Adrenal gland (tissue), 12 donors: ENCODE measurements around the gene TSPYL1. TPM values are rescaled to one million over a fixed set of nuclear protein-coding genes. Genes with fewer than 3 reads are reported as not detected.
A peak's percentile ranks its signal among the peaks of the same experiment; 100 is the strongest.

Experiments used
- DNase-seq, 7 donors: peaks; one replicate each; pipeline ENCODE4 v3.0.0-alpha.2; 2019 to 2020
- H3K27ac ChIP-seq, 5 donors: fragments of 200-600 bp; sonication (generic) in 4 of 5; 1 replicate in 3 of 5; 2 replicates in 2 of 5; pipeline versions ENCODE4 v1.5.1 to v1.8.0; 2016 to 2020; ENCODE audit warnings: mild to moderate bottlenecking in 1 of 5
- H3K27me3 ChIP-seq: fragments of 200-600 bp; 2 replicates; pipeline ENCODE4 v1.8.0; 2021
- H3K36me3 ChIP-seq, 2 donors: fragments of 200-600 bp; replicated peaks in 1 of 2; 1 replicate in 1 of 2; 2 replicates in 1 of 2; pipeline versions ENCODE4 v1.5.1 to v1.8.0; 2018 to 2022
- H3K4me1 ChIP-seq, 2 donors: fragments of 200-600 bp; replicated peaks in 1 of 2; 1 replicate in 1 of 2; 2 replicates in 1 of 2; pipeline versions ENCODE4 v1.5.1 to v1.8.0; 2018 to 2021
- H3K4me3 ChIP-seq, 4 donors: fragments of 200-600 bp; sonication (generic) in 3 of 4; one replicate each; pipeline ENCODE4 v1.5.1; 2016 to 2018
- H3K9me3 ChIP-seq, 3 donors: fragments of 200-600 bp; sonication (generic) in 1 of 3; replicated peaks in 1 of 3; 1 replicate in 2 of 3; 2 replicates in 1 of 3; pipeline versions ENCODE4 v1.5.1 to v1.8.0; 2016 to 2021
- CTCF ChIP-seq, 6 experiments: fragments of 450-650 bp in 4 of 6; fragments of 200-600 bp in 2 of 6; sonication (generic) in 1 of 6; IDR thresholded peaks; 1 replicate in 5 of 6; 2 replicates in 1 of 6; pipeline versions ENCODE4 v1.5.1 to v1.8.0; 2016 to 2021; ENCODE audit warnings: antibody characterized with exemption in 6 of 6, mild to moderate bottlenecking in 2 of 6, moderate library complexity in 1 of 6
- POLR2A ChIP-seq, 2 donors: fragments of 450-650 bp; IDR thresholded peaks; one replicate each; pipeline ENCODE4 v1.6.1; 2017; ENCODE audit warnings: antibody characterized with exemption in 2 of 2, mild to moderate bottlenecking in 2 of 2, moderate library complexity in 1 of 2
- WGBS, 4 donors: extraction: QIAGEN DNeasy Blood & Tissue Kit in 2 of 4; methylation state at CpG; one replicate each; pipeline versions ENCODE4 v1.1.5 to v1.1.7; 2013 to 2017; 5-methylcytosine and 5-hydroxymethylcytosine counted together
- intact Hi-C, 2 donors: fragments of 100-400 bp; cut with DNase I; formaldehyde crosslinking; loops; one replicate each; pipeline versions ENCODE4 v1.14.1 to v1.15.0; 2022 to 2023
- polyA plus RNA-seq, 3 donors: library from polyadenylated mRNA; stranded (reverse); fragments of 200-250 nt in 2 of 3; fragments of 350-450 nt in 1 of 3; fragmentation: Illumina TruSeq in 1 of 3; extraction: RNeasy Lipid Tissue Mini Kit (QIAGEN cat#74804) in 1 of 3; gene quantifications; one replicate each; pipeline ENCODE4 v1.2.3, GENCODE V29; 2013 to 2014
- total RNA-seq, 9 donors: library from RNA; depleted of rRNA in 4 of 9; stranded (reverse); fragments of >200 nt in 4 of 9; fragments of 120-200 nt in 1 of 9; fragmentation: NEBNext Ultra II Directional in 1 of 9; extraction: Animal tissue kit (Norgen Biotek cat#: 25700) in 1 of 9; gene quantifications; one replicate each; pipeline versions ENCODE4 v1.1.0 to v1.2.4, GENCODE V29; 2013 to 2023
- donor health status: healthy with polysubstance abuse.
- donor health status: Bipolar disorder and iron deficiency.
- donor health status: DM: yes; HTN: yes; CAD: no.
- donor health status: DM: no; HTN: no; CAD: no.
- donor health status: DM: no; HTN: no; CAD: no.
- donor health status: DM: yes; HTN: yes; CAD: no.

TSPYL1 gene
- total and polyA plus RNA-seq, 12 donors = 24.8 to 271 (median 181) TPM

GRCh38 chr6:116283191-116283590, 3.5 kb upstream of the TSPYL1 start:
- TF ChIP-seq CTCF (IDR thresholded peaks at IDR 0.05) (no peak), POLR2A (IDR thresholded peaks at IDR 0.05) (no peak)
- no peaks in the 10 kb centered on the region for H3K27me3 ChIP-seq
- 77 to 100% (median 91%) methylated on average over 1 of the region's 1 CpG for WGBS, 4 donors
- H3K4me1 ChIP-seq = peaks cover 7 to 24% of the 10 kb centered on the region in 2 donors
- H3K27ac ChIP-seq = no peak overlapping the region
- intact Hi-C loops = no loop called here
- no peaks in the 10 kb centered on the region for H3K36me3 ChIP-seq
- H3K9me3 ChIP-seq = no peaks in the 10 kb centered on the region
- H3K4me3 ChIP-seq = no peak overlapping the region
- DNase-seq = no peak

- 82 to 88% (median 84%) methylated on average over 2 of the region's 2 CpGs for WGBS, 4 donors
Measured at GRCh38 chr6:116282698-116283097, 3.0 kb upstream of the TSPYL1 start.

GRCh38 chr6:116280933-116281316, 1.2 kb upstream of the TSPYL1 start:
- peaks cover 9 to 46% of the 10 kb centered on the region in 2 donors for H3K4me1 ChIP-seq
- no peak for DNase-seq
- peak overlapping the region in 1 of 4 donors; percentile 81 for H3K4me3 ChIP-seq
- peaks cover 0 to 6% of the 10 kb centered on the region in 2 donors for H3K36me3 ChIP-seq
- H3K9me3 ChIP-seq = no peaks in the 10 kb centered on the region
- WGBS, 4 donors = 85 to 89% (median 88%) methylated on average over 5 of the region's 5 CpGs
- TF ChIP-seq POLR2A (IDR thresholded peaks at IDR 0.05) (no peak), CTCF (IDR thresholded peaks at IDR 0.05) (no peak)
- H3K27ac ChIP-seq = peak overlapping the region in 4 of 5 donors; percentile 98 to 100 (median 99)
- H3K27me3 ChIP-seq = no peaks in the 10 kb centered on the region
- intact Hi-C loops = no loop called here

More at GRCh38 chr6:116282698-116283097, 3.0 kb upstream of the TSPYL1 start:
- Histone ChIP-seq H3K9me3 (no peaks in the 10 kb centered on the region), H3K27me3 (no peaks in the 10 kb centered on the region), H3K27ac (no peak overlapping the region), H3K4me3 (no peak overlapping the region), H3K4me1 (peaks cover 9 to 29% of the 10 kb centered on the region in 2 donors), H3K36me3 (no peaks in the 10 kb centered on the region)
- no peak for DNase-seq
- TF ChIP-seq CTCF (IDR thresholded peaks at IDR 0.05) (no peak), POLR2A (IDR thresholded peaks at IDR 0.05) (no peak)
- intact Hi-C loops = no loop called here

GRCh38 chr6:116280161-116280932, 617 bp upstream of the TSPYL1 start:
- intact Hi-C loops = no loop called here
- WGBS, 4 donors = 6 to 18% (median 10%) methylated on average over 8 of the region's 8 CpGs
- Histone ChIP-seq H3K4me3 (peak overlapping the region in 3 of 4 donors; percentile 60 to 95 (median 81)), H3K27ac (peak overlapping the region; percentile 94 to 100 (median 99)), H3K36me3 (peaks cover 0 to 6% of the 10 kb centered on the region in 2 donors), H3K9me3 (no peaks in the 10 kb centered on the region), H3K4me1 (peaks cover 9 to 52% of the 10 kb centered on the region in 2 donors), H3K27me3 (no peaks in the 10 kb centered on the region)
- no peak for DNase-seq
- no peak for TF ChIP-seq POLR2A (IDR thresholded peaks at IDR 0.05)
- no peak for TF ChIP-seq CTCF (IDR thresholded peaks at IDR 0.05)
